Heart right ventricle (tissue), 16 donors: ENCODE results near the gene ADAMTSL2. TPM values are rescaled to one million over a fixed set of nuclear protein-coding genes. Genes with fewer than 3 reads are reported as not detected.
A peak's percentile ranks its signal among the peaks of the same experiment; 100 is the strongest.

Experiments used
- ATAC-seq, 8 donors: fragments of 200-7000 bp; cut with Tn5 transposase; one replicate each; pipeline ENCODE4 v1.9.1; 2020; ENCODE audit warnings: mild to moderate bottlenecking in 8 of 8, moderate library complexity in 8 of 8, moderate number of reproducible peaks in 1 of 8
- DNase-seq, 2 donors: peaks; one replicate each; pipeline ENCODE4 v3.0.0-alpha.2; 2020
- H3K27ac ChIP-seq, 10 donors: fragments of 200-600 bp; sonication (generic) in 2 of 10; one replicate each; pipeline versions ENCODE4 v1.5.0 to v1.8.0; 2020 to 2022; ENCODE audit warnings: mild to moderate bottlenecking in 3 of 10
- H3K27me3 ChIP-seq, 7 donors: fragments of 200-600 bp; one replicate each; pipeline ENCODE4 v1.8.0; 2021 to 2022; ENCODE audit warnings: mild to moderate bottlenecking in 2 of 7
- H3K36me3 ChIP-seq, 9 donors: fragments of 200-600 bp; sonication (generic) in 1 of 9; one replicate each; pipeline versions ENCODE4 v1.5.0 to v1.8.0; 2020 to 2022; ENCODE audit warnings: mild to moderate bottlenecking in 2 of 9
- H3K4me1 ChIP-seq, 9 donors: fragments of 200-600 bp; sonication (generic) in 1 of 9; one replicate each; pipeline versions ENCODE4 v1.5.0 to v1.8.0; 2020 to 2022; ENCODE audit warnings: mild to moderate bottlenecking in 4 of 9
- H3K4me3 ChIP-seq, 10 donors: fragments of 200-600 bp; sonication (generic) in 2 of 10; one replicate each; pipeline versions ENCODE4 v1.5.0 to v1.8.0; 2020 to 2022; ENCODE audit warnings: mild to moderate bottlenecking in 7 of 10, moderate library complexity in 2 of 10
- H3K9me3 ChIP-seq, 11 donors: fragments of 200-600 bp in 10 of 11; sonication (generic) in 2 of 11; one replicate each; pipeline versions ENCODE4 v1.5.0 to v1.8.0; 2013 to 2022; ENCODE audit warnings: mild to moderate bottlenecking in 2 of 11, control low read depth in 1 of 11, moderate library complexity in 1 of 11
- WGBS, 2 donors: extraction: QIAGEN DNeasy Blood & Tissue Kit; methylation state at CpG; one replicate each; pipeline ENCODE4 v1.1.7; 2013; ENCODE audit warnings: inconsistent platforms in 1 of 2; 5-methylcytosine and 5-hydroxymethylcytosine counted together
- intact Hi-C, 10 donors: fragments of 100-400 bp; cut with DNase I; formaldehyde crosslinking; loops; one replicate each; pipeline versions ENCODE4 v1.11.1 to v1.14.2; 2022
- polyA plus RNA-seq, 2 donors: library from polyadenylated mRNA; stranded (reverse); fragments of 200-250 nt; gene quantifications; one replicate each; pipeline ENCODE4 v1.2.3, GENCODE V29; 2013
- total RNA-seq, 10 donors: library from RNA; stranded (reverse); fragmentation: NEBNext Ultra II Directional in 3 of 10; extraction: Animal tissue kit (Norgen Biotek cat#: 25700) in 3 of 10; gene quantifications; one replicate each; pipeline versions ENCODE4 v1.2.1 to v1.2.4, GENCODE V29; 2021 to 2023
- TF ChIP-seq, protein P1 (sequence below), 9 donors: fragments of 200-600 bp; sonication (generic) in 2 of 9; IDR thresholded peaks; one replicate each; pipeline versions ENCODE4 v1.5.0 to v1.8.0; 2021 to 2022; ENCODE audit warnings: antibody characterized with exemption in 9 of 9, mild to moderate bottlenecking in 5 of 9, moderate library complexity in 1 of 9
- donor health status: Arrhythmogenic right ventricular cardiomyopathy.
- donor health status: ischemic (EF 13 %, LVEDD 7.1; RV severe dilation, severe dysfunction).
- donor health status: healthy with polysubstance abuse.
- donor health status: DM: no; HTN: yes; CAD: no.
- donor health status: DM: no; HTN: no; CAD: no.
- donor health status: ischemic (EF 25% LVEDD 6.9; RV normal size, moderate dysfunction).
- donor health status: ischemic (EF 25% LVEDD 5.7; RV mildly dilated, moderate dysfunction).
- donor health status: healthy.
- donor health status: DM: yes; HTN: yes; CAD: no.
- donor health status: Ischemic cardiomyopathy.
- donor health status: ischemic (EF 35%, LVEDD 5.7; RV mildly dilated, moderate dysfunction).
- donor health status: nonischemic (EF 11% LVEDD 7.7; RV severe dilation, severe dysfunction).
- donor health status: DM: yes; HTN: yes; CAD: no.
- donor health status: PGD.
- donor health status: ischemic (EF 29% LVEDD 5.4; RV normal size, mild dysfunction).
- donor health status: nonischemic (EF 23%, LVEDD 6.1; RV moderate dilation, normal function).

ADAMTSL2 gene
- total and polyA plus RNA-seq, 12 donors = 2.0 to 9.1 (median 4.5) TPM

DNA sequence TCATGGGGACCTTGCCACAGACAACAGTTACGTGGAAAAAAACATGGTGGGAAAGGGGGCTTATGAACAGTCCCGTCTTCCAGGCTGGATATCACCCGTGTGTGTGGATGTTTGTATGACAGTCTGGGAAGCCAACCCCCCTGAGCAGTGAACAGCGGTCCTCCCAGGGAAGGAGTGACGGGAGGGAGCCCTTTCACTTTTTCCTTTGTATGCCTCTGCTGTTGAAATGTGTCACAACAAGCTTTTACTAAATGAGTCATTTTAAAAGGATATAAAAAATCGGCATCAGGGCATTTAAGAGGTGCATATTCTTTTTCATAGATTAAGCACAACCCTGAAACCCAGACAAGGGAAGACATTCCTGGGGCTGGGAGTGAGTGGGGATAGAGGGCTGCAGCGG, 14.8 kb upstream of the ADAMTSL2 start:
- TF ChIP-seq, protein P1, sequence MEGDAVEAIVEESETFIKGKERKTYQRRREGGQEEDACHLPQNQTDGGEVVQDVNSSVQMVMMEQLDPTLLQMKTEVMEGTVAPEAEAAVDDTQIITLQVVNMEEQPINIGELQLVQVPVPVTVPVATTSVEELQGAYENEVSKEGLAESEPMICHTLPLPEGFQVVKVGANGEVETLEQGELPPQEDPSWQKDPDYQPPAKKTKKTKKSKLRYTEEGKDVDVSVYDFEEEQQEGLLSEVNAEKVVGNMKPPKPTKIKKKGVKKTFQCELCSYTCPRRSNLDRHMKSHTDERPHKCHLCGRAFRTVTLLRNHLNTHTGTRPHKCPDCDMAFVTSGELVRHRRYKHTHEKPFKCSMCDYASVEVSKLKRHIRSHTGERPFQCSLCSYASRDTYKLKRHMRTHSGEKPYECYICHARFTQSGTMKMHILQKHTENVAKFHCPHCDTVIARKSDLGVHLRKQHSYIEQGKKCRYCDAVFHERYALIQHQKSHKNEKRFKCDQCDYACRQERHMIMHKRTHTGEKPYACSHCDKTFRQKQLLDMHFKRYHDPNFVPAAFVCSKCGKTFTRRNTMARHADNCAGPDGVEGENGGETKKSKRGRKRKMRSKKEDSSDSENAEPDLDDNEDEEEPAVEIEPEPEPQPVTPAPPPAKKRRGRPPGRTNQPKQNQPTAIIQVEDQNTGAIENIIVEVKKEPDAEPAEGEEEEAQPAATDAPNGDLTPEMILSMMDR (IDR thresholded peaks at IDR 0.05) = no peak
- intact Hi-C loops = no loop called here
- ATAC-seq (no peak), DNase-seq (no peak)
- Histone ChIP-seq H3K9me3 (no peaks in the 10 kb centered on the region), H3K36me3 (no peaks in the 10 kb centered on the region), H3K4me1 (peaks cover under 1 to 5% (median 2%) of the 10 kb centered on the region in 9 donors), H3K27me3 (peaks cover 0 to 16% (median 0%) of the 10 kb centered on the region in 7 donors), H3K4me3 (no peak overlapping the region), H3K27ac (no peak overlapping the region)
- 70 to 72% methylated on average over 7 of the region's 7 CpGs for WGBS, 2 donors

DNA sequence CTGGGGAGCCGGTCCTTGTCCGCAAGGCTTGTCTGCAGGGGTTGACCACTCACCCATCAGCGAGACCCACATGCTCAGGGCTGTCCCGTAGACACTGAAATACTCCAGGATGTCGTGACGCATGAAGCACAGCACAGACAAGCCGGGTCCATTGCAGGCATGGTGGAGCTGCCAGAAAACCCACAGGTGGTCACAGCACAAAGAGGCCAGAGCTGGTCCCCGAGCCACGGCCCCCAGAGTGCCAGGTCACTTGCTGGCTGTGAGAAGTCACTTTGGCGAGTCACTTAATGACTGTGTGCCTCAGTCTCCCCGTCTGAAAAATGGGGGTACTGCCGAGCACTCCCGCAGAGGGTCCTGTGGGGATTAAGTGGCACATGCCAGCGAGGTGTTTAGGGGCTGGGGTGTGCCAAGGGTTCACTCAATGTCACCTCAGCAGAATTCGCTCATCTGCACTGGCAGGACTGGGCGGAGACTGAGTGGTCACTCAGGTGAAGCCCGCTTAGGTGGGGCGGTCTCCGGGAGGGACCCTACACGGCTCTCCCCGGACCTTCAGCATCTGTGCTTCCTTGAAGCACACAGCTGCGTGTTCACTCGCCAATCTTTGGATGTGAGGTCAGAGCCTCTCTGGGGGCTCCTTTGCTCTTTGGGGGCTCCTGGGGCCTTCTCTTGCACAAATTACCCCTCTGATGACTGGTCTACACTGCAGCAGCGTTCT, 14.2 kb upstream of the ADAMTSL2 start:
- no peak for DNase-seq
- no peaks in the 10 kb centered on the region for H3K36me3 ChIP-seq
- H3K4me3 ChIP-seq = no peak overlapping the region
- ATAC-seq = no peak
- H3K27me3 ChIP-seq = peaks cover 0 to 16% (median 0%) of the 10 kb centered on the region in 7 donors
- TF ChIP-seq, protein P1 (IDR thresholded peaks at IDR 0.05) = no peak
- H3K9me3 ChIP-seq = no peaks in the 10 kb centered on the region
- WGBS, 2 donors = 88 to 90% methylated on average over 24 of the region's 24 CpGs
- intact Hi-C loops = no loop called here
- no peak overlapping the region for H3K27ac ChIP-seq
- H3K4me1 ChIP-seq = no peaks in the 10 kb centered on the region

DNA sequence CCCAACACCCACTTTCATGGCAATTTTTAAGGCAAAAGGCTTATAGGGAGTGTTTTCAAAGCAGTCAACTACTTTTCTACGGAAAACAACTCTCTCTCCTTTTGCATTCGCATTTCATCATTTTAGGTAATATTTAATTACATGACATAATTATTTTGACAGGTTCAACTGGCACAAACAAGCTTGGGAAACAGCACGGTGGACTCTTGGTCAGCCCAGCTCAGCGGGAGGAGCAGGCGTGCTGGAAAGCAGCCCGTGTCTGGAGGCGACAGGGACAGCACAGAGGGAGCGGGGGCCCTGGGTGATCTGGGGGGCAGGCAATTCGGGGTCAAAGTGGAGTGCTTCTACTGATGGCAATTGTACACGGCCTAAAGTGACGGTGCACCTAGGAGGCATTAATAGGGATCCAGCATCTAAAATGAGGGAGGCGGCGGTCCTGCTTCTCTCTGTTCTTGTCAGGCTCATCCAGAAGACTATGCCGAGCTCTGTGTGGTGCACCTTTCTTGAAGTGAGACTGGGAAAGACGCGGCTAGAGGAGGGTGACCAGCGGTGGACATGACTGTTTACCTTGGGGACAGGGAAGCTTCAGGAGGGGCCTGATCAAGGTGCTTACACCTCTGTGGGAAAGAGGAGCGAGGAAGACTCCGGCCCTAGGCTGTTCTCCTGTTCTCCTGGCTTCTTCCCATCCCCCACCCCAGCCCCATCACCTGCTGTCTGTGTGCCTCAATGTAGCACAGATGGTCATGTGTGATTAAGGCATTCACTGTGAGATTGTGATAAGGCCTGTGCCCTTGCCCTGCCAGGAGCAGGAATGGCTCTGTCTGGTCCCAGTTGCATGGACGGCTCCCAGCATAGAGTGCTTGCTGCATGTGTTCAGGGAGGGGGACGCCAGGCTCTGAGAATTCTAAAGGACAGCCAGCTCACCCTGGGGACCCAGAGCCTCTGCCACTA, 13.1 kb upstream of the ADAMTSL2 start:
- intact Hi-C loops = no loop called here
- peaks cover 0 to 8% (median 5%) of the 10 kb centered on the region in 9 donors for H3K4me1 ChIP-seq
- DNase-seq (no peak), ATAC-seq (no peak)
- 90 to 92% methylated on average over 21 of the region's 21 CpGs for WGBS, 2 donors
- H3K9me3 ChIP-seq = no peaks in the 10 kb centered on the region
- H3K27ac ChIP-seq = no peak overlapping the region
- TF ChIP-seq, protein P1 (IDR thresholded peaks at IDR 0.05) = no peak
- no peak overlapping the region for H3K4me3 ChIP-seq
- no peaks in the 10 kb centered on the region for H3K36me3 ChIP-seq
- H3K27me3 ChIP-seq = peaks cover 0 to 5% (median 0%) of the 10 kb centered on the region in 7 donors

DNA sequence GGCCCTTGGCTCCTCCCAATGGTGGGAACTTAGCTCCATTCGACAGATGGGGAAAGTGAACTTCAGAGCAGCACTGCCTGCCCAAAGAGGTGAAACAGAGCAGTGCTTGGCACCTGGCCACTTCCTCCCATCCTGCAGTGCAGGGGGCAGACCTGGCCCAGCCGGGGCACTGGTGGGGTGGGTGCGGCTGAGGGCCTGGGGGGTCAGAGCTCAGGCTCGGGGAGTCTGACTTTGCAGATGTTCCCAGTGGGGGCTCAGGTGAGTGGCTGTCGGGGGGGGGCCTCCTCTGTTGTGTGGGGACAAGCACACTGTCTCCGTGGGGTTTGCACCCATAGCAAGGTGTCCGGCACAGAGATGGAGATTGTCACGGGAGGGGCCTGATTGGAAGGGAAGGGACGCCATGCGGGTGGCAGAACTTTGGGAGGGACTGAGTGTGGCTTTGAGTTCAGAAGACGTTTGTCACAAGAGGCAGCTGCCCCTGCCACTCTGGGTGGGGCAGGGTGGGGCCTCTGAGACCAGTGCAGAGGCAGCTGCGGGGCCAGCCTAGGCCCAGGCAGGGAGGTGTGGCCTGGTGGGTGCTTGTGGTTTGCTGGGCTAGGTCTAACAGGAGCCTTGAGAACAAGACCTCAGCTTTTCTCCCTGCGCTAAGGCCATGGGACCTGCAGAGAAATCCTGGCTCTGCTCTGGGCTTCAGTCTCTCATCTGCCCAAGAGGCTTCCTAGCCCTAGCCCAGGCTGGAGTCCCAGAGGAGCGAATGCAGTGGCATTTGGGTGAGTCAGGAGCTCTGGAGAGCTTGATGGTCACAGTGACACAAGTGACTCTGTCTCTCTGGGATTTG, 12.2 kb upstream of the ADAMTSL2 start:
- Histone ChIP-seq H3K36me3 (no peaks in the 10 kb centered on the region), H3K4me1 (peaks cover 5 to 17% (median 14%) of the 10 kb centered on the region in 9 donors), H3K9me3 (no peaks in the 10 kb centered on the region), H3K27ac (no peak overlapping the region), H3K27me3 (peaks cover 0 to 4% (median 0%) of the 10 kb centered on the region in 7 donors), H3K4me3 (no peak overlapping the region)
- TF ChIP-seq, protein P1 (IDR thresholded peaks at IDR 0.05) = no peak
- WGBS, 2 donors = 88% methylated on average over 14 of the region's 14 CpGs
- intact Hi-C loops = no loop called here
- no peak for ATAC-seq
- DNase-seq = peak in 1 of 2 donors; percentile 12
